IPS DF 19.7 (cell line): ENCODE results near the gene LDB1.

Source experiments
- DNase-seq: peaks from one replicate; pipeline ENCODE4 v3.0.0-alpha.2; 2013; ENCODE audit warnings: low read depth, low spot score

The LDB1 gene

DNA sequence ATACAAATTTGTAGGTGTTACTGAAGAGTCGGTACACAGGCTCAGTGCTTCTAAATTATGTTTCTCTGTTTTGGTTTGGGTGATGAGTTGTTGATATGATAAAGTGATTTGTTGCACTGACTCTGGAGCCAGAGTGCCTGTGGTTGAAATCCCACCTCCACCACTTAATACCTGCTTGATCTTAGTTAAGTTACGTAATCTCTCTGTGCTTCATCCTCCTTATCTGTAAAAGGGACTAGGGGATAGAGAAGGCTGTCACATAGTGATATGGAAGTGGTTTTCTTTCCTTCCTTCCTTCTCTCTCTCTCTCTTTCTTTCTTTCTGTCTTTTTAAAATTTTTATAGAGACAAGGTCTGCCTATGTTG, 55.7 kb downstream of the LDB1 start:
- no peak for DNase-seq

DNA sequence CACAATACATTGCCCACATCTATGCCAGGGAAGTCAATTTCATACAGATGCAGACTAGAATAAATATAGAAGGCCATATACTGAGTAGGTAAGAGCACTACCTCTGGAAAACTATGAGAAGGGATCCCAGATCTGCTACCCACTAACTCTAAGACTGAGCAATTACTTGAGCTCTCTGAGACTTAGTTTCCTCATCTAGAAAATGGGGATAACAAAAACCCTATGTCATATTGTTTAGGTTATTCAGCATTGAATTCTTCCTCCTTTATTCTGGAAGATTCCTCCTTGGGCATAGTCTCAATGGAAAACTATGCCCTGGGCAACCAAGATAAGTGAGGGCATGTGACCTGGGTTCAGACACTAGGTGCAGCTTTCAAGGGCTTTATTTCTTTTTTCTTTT, 60.2 kb downstream of the LDB1 start:
- no peak for DNase-seq
